ENCODE data around the gene RASSF4.

The RASSF4 gene

GRCh38 chr10:45015590-45015989 lies 56.0 kb downstream of the RASSF4 start:
- DNase-seq, result no peak

- no peak for DNase-seq
Measured at GRCh38 chr10:45023426-45023825, 63.8 kb downstream of the RASSF4 start.

GRCh38 chr10:45034301-45034700 lies 74.7 kb downstream of the RASSF4 start:
- no peak for DNase-seq

- no peak for DNase-seq
Measured at GRCh38 chr10:45035673-45036072, 76.1 kb downstream of the RASSF4 start.

GRCh38 chr10:45040921-45041542 lies 81.4 kb downstream of the RASSF4 start:
- DNase-seq, result no peak

- no peak for DNase-seq
Measured at GRCh38 chr10:45044290-45044689, 84.7 kb downstream of the RASSF4 start.

Measured in right forelimb (tissue), 1 donor.